Hematopoietic multipotent progenitor cell treated with erythropoietin and hydrocortisone succinate and interleukin-3 and kit ligand, for 8 days (in vitro differentiated cells): ENCODE measurements around the gene PRKCQ.

Experiments used
- DNase-seq: peaks from one replicate; pipeline ENCODE4 v3.0.0-alpha.2; 2015

PRKCQ gene

GRCh38 chr10:6565588-6565987 lies 14.5 kb downstream of the PRKCQ start:
- no peak for DNase-seq

DNA sequence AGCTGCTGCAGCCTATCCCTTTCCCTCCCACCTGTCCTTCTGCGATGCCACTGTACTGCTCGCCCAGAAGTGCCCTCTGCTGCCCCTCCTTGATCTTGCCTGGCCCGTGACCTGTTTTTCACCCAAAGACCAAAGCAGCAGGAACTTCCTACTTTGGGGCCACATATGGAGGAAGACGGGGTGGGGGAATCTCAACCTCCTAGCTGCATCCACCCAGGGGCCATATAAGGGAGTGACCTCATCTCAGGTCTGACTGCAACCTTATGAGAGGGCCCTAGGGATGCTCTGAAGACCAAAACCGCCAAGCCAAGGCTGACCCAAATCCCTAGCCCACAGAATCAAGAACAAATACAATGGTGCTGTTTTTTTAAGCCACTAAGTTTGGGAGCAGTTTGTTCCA lies 15.7 kb downstream of the PRKCQ start:
- DNase-seq: no peak

- DNase-seq: no peak
Observed at GRCh38 chr10:6563731-6564130, 16.3 kb downstream of the PRKCQ start.

DNA sequence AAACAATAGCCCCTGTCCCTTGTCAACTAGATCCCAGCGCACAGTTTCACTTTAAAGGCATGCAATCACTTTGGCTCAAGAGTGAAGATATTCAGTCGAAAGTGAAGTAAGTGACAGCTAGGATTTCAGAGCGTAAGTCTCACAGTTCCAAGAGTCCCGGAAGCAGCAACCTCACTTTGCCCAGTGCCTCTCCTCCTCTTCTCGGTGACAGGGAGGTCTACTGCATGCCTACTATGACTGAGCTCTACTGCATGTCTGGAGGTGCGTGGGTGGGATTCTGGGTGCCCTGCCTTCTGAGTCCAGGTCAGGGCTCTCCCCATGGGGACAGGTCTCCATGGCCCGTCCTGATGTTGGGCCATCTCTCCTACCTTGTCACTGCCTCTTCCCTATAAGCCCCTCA lies 17.0 kb downstream of the PRKCQ start:
- peak; percentile 47 for DNase-seq

- no peak for DNase-seq
Observed at GRCh38 chr10:6562221-6562620, 17.9 kb downstream of the PRKCQ start.

GRCh38 chr10:6561552-6561951 lies 18.5 kb downstream of the PRKCQ start:
- DNase-seq: peak; percentile 32

DNA sequence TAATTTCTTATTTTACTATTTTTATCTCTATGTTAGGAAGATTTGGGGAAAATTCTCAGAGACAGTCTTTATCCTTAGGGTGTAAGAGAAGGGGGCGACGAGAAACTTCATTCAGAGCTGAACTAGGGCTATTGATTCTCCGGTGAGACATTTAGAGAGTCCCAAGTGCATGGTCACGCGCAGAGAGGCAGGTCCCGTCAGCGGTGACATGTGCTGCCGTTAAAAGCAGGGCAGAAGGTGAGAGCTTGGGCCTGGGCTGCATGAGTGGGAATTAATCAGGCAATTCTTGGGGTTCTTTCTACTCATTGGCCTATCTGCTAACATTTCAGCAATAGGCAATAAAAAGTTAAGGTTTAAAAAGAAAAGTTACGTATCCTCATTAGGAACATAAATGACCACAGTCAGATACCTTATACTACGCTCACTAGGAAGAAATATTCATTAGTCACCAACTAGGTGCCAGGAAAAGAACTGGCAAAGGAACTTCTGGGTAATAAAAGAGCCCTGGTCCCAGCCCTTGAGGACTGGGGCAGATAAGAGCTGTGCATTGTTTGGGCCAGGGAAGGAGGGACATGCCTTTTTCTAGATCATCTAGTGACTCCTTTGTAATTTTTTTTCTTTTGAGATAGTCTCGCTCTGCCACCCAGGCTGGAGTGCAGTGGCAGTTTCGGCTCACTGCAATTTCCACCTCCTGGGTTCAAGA lies 21.2 kb downstream of the PRKCQ start:
- DNase-seq: peak; percentile 75

- DNase-seq: no peak
Observed at GRCh38 chr10:6558272-6558671, 21.8 kb downstream of the PRKCQ start.

- no peak for DNase-seq
Observed at GRCh38 chr10:6553937-6554336, 26.1 kb downstream of the PRKCQ start.

DNA sequence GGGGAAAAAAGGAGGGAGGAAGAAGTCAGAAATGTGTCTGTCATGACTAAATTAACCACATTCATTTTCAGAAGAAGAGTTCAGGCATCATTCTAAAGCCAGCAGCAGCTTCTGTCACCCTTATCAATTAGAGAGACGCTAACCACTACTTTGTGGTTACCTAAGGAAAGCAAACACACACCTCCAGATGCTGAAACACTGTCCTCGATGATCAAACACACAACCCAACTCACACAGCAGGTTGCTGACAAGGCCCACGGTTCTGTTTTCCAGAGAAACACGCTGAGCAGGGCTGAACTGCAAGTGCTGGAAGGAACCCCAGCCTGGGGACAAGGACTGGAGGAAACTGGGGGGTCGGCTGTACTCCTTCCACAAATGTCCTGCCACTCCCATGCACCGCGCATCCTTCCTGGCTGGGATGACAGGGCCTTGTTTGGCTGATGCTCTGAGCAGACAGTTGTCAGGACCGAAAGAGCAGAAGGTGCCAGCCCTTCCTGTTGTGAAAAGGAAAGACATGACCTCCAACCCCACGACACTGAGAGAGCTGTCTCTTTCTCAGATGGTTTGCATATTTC lies 36.6 kb downstream of the PRKCQ start:
- DNase-seq: peak; percentile 74

- DNase-seq: peak; percentile 39
Observed at GRCh38 chr10:6542999-6543430, 37.1 kb downstream of the PRKCQ start.

GRCh38 chr10:6539833-6540232 lies 40.2 kb downstream of the PRKCQ start:
- peak; percentile 66 for DNase-seq

DNA sequence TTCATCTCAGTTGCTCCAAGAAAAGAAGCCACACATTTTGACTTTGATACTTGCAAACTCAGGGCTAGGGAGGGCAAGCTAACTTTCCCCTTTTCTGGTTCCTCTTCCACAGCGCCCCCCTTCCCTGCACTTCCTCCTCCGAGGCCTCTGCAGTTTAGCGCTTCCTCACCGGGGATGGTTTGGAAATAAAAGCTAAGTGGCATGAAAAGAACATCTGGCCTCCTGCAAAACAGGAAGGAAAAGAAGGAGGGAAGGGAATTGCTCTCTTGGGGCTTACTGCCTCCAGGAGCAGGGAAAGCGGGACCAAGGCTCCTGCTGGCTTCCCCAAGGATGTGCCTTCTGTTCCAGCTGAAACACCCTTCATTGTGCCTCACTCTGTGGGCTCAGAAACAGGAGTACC lies 42.3 kb downstream of the PRKCQ start:
- no peak for DNase-seq

DNA sequence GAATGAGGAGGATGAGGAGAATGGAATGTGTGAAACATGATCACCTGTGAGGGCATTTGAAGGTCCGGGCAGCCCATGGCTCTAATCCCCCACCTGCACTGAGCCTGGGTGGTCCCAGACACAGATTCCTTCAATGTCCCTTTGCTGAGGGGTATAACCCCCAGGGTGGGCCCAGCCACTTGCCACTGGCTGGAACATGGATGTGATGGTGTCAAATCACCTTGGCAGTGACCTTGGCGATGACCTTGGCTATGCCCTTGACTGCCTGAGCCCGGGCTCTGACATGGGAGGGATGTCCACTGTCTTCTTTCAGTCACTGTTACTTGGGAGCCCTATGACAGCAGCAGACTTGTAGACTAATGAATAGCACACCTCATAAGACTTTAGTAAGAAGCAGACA lies 44.0 kb downstream of the PRKCQ start:
- DNase-seq: no peak

- DNase-seq: no peak
Observed at GRCh38 chr10:6535156-6535764, 44.8 kb downstream of the PRKCQ start.

- no peak for DNase-seq
Observed at GRCh38 chr10:6532321-6532720, 47.8 kb downstream of the PRKCQ start.

DNA sequence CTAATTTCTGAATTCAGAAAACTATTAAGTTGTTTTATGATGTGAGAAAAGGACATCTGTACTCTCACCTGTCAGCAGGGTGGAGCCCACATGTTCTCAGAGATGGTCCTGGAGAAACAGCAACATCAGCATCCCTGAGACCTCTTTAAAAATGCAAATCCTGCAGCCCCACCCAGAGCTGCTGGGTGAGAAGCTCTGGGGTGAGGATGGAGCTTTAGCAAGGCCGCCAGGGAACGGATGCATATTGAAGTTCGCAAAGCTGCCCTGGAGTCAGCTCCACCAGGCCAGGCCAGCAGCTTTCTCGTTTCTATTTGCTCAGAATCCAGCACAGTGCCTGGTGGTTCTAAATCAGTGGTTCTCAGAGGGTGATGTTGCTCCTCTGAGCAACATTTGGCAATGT lies 49.1 kb downstream of the PRKCQ start:
- no peak for DNase-seq

- no peak for DNase-seq
Observed at GRCh38 chr10:6530211-6530840, 49.8 kb downstream of the PRKCQ start.

- DNase-seq: no peak
Observed at GRCh38 chr10:6528198-6528950, 51.7 kb downstream of the PRKCQ start.

DNA sequence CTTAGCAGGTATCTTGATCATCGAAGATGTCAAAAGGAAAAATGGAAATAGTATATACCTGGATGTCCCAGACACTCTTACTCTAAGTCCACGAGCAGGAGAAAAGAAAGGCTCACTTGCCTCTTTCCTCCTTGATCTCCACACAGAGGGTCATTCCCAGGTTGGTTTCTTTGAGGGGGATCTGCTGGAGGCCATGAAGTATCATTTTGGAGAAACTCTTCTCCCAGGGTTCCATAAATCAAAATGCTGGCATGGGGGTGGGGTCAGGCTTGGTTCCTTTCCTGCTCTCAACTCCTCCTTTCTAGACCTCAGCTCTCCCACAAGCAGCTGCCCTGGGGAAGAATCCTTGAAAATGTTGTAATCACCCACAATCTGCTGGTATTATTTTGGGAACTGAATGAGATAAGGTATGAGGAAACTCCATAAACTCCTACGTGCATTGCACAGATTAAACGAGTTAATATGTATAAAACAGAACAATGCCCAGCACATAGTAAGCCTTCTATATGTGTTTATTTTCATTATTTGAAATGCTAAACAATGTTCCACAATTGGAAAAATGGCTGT lies 54.4 kb downstream of the PRKCQ start:
- DNase-seq: no peak

DNA sequence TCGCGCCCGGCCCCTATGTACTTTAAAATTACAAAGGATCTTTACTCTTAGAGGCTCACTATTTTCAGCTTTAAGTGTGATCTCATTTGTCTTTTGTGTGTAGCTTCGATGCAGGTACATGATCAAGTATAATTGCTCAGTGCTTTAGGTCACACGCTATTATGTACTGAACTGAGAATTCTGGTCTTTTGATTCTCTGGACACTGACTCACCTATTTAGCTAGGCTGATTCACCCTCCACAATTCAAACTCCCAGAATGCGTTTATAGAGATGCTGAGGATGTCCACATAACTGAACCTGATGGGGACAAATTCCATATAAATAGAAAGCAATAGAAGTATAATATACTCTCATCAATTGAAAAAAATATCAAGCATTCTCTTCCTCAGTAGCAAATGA lies 57.8 kb downstream of the PRKCQ start:
- DNase-seq: no peak

- no peak for DNase-seq
Observed at GRCh38 chr10:6520138-6520537, 59.9 kb downstream of the PRKCQ start.
